Measurements from ENCODE around the gene FKBP5. TPM values are rescaled to one million over a fixed set of nuclear protein-coding genes. Genes with fewer than 3 reads are reported as not detected.
"Not testable (repeated sequence)": the region's sequence is repeated elsewhere in the genome, so short reads cannot be mapped to it uniquely, and the experiment has no call there.

Gene FKBP5
- total and polyA plus RNA-seq, 7 donors = 52.9 to 326 (median 200) TPM

GRCh38 chr6:35580836-35581235 lies 107.9 kb downstream of the FKBP5 start:
- no peaks in the 10 kb centered on the region for H3K27me3 ChIP-seq
- peaks cover 26 to 85% (median 41%) of the 10 kb centered on the region in 4 donors for H3K36me3 ChIP-seq
- intact Hi-C loops (cut with DNase I) = loop anchor here (5.0 kb wide), 2 partner anchors 41 to 106 kb away; partner anchors contain the start of gene FKBP5
- no peak for DNase-seq
- H3K9me3 ChIP-seq = no peaks in the 10 kb centered on the region
- TF ChIP-seq POLR2AphosphoS5 (IDR thresholded peaks at IDR 0.05) = no peak
- TF ChIP-seq, protein P1, sequence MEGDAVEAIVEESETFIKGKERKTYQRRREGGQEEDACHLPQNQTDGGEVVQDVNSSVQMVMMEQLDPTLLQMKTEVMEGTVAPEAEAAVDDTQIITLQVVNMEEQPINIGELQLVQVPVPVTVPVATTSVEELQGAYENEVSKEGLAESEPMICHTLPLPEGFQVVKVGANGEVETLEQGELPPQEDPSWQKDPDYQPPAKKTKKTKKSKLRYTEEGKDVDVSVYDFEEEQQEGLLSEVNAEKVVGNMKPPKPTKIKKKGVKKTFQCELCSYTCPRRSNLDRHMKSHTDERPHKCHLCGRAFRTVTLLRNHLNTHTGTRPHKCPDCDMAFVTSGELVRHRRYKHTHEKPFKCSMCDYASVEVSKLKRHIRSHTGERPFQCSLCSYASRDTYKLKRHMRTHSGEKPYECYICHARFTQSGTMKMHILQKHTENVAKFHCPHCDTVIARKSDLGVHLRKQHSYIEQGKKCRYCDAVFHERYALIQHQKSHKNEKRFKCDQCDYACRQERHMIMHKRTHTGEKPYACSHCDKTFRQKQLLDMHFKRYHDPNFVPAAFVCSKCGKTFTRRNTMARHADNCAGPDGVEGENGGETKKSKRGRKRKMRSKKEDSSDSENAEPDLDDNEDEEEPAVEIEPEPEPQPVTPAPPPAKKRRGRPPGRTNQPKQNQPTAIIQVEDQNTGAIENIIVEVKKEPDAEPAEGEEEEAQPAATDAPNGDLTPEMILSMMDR (IDR thresholded peaks at IDR 0.05) = no peak
- no peak for TF ChIP-seq EP300 (IDR thresholded peaks at IDR 0.05)
- TF ChIP-seq POLR2A (IDR thresholded peaks at IDR 0.05) = no peak
- H3K27ac ChIP-seq = no peak overlapping the region
- no peak overlapping the region for H3K4me3 ChIP-seq
- peaks cover 0 to 24% (median 15%) of the 10 kb centered on the region in 4 donors for H3K4me1 ChIP-seq

DNA sequence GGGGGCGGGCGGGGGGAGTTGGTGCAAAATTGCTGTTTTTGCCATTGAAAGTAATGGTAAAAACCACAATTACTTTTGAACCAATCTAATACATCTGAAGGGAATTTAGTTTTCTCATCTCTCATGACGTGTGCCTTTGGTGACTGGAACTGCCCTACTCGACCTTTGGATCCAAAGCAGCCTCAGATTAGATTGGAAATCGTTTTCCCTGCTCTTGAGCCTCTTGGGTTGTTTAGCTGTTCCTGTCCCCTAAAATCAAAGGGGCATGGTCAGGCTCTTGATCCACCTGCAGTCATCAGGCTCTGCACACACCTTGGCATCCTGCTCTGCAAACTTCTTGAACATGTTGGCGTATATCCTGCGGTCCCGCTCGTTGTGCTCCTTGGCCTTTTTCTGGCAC lies 112.0 kb downstream of the FKBP5 start:
- 86 to 91% methylated on average over 9 of the region's 9 CpGs for WGBS, 2 donors
- DNase-seq = no peak
- TF ChIP-seq, protein P1 (IDR thresholded peaks at IDR 0.05) = no peak
- TF ChIP-seq POLR2AphosphoS5 (IDR thresholded peaks at IDR 0.05) = peak in 1 of 4 donors; percentile 4
- Histone ChIP-seq H3K9me3 (no peaks in the 10 kb centered on the region), H3K4me3 (no peak overlapping the region), H3K36me3 (peaks cover 38 to 98% (median 61%) of the 10 kb centered on the region in 4 donors), H3K27ac (no peak overlapping the region), H3K4me1 (no peaks in the 10 kb centered on the region), H3K27me3 (no peaks in the 10 kb centered on the region)
- intact Hi-C loops (cut with DNase I) = no loop called here

GRCh38 chr6:35573495-35574110 lies 115.1 kb downstream of the FKBP5 start:
- no peaks in the 10 kb centered on the region for H3K9me3 ChIP-seq
- no peak for DNase-seq
- no peaks in the 10 kb centered on the region for H3K27me3 ChIP-seq
- no peaks in the 10 kb centered on the region for H3K4me1 ChIP-seq
- intact Hi-C loops (cut with DNase I) = no loop called here
- peaks cover 28 to 70% (median 56%) of the 10 kb centered on the region in 4 donors for H3K36me3 ChIP-seq
- TF ChIP-seq, protein P1 (IDR thresholded peaks at IDR 0.05) = no peak
- no peak for TF ChIP-seq EP300 (IDR thresholded peaks at IDR 0.05)
- TF ChIP-seq POLR2A (IDR thresholded peaks at IDR 0.05) = no peak
- no peak for TF ChIP-seq POLR2AphosphoS5 (IDR thresholded peaks at IDR 0.05)
- WGBS, 2 donors = 89 to 90% methylated on average over 3 of the region's 3 CpGs
- H3K27ac ChIP-seq = no peak overlapping the region
- no peak overlapping the region for H3K4me3 ChIP-seq

DNA sequence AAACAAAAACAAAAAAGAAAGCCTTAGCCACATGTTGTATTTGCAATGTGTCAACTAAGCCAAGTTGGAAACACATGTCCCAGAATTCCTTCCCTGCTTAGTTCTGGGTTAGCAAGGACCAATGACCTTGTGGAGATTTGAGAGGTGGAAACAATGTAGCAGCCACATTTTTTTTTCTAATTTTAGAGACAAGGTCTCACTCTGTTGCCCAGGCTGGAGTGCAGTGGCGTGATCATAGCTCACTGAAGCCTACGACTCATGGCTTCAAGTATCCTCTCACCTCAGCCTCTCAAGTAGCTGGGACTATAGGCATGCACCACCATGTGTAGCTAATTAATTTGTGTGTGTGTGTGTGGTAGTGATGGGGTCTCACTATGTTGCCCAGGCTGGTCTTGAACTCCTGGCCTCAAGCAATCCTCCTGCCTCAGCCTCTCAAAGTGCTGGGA lies 117.8 kb downstream of the FKBP5 start:
- peak in 3 of 4 donors; percentile 27 to 65 (median 60) for TF ChIP-seq POLR2AphosphoS5 (IDR thresholded peaks at IDR 0.05)
- DNase-seq; intact Hi-C loops (cut with DNase I); H3K4me3 ChIP-seq; H3K27ac ChIP-seq; H3K4me1 ChIP-seq; H3K9me3 ChIP-seq: not testable (repeated sequence)
- Histone ChIP-seq H3K27me3 (peaks cover 0 to 11% (median 0%) of the 10 kb centered on the region in 3 donors), H3K36me3 (peaks cover 17 to 43% (median 37%) of the 10 kb centered on the region in 4 donors)
- 95 to 99% methylated on average over 2 of the region's 2 CpGs for WGBS, 2 donors

GRCh38 chr6:35569011-35569461 lies 119.7 kb downstream of the FKBP5 start:
- intact Hi-C loops (cut with DNase I) = no loop called here

More at GRCh38 chr6:35569011-35569461, 119.7 kb downstream of the FKBP5 start:
- Histone ChIP-seq H3K27ac (no peak overlapping the region), H3K9me3 (no peaks in the 10 kb centered on the region), H3K4me1 (no peaks in the 10 kb centered on the region), H3K27me3 (peaks cover 0 to 17% (median 0%) of the 10 kb centered on the region in 3 donors), H3K4me3 (no peak overlapping the region), H3K36me3 (peaks cover 0 to 24% (median 18%) of the 10 kb centered on the region in 4 donors)
- 70 to 77% methylated on average over 5 of the region's 5 CpGs for WGBS, 2 donors
- peak; percentile 80 for DNase-seq
- peak in 3 of 4 donors; percentile 31 to 81 (median 78) for TF ChIP-seq POLR2AphosphoS5 (IDR thresholded peaks at IDR 0.05)
- TF ChIP-seq, protein P1 (IDR thresholded peaks at IDR 0.05) = peak in 2 of 4 experiments; percentile 23 to 31
- no peak for TF ChIP-seq POLR2A (IDR thresholded peaks at IDR 0.05)
